Hepatocyte (in vitro differentiated cells): ENCODE measurements around the gene RIPPLY2. TPM values are rescaled to one million over a fixed set of nuclear protein-coding genes. Genes with fewer than 3 reads are reported as not detected.

Experiments used
- DNase-seq: peaks from one replicate; pipeline ENCODE4 v3.0.0-alpha.2; 2016; ENCODE audit warnings: low spot score
- H2AFZ ChIP-seq: fragments of 200-600 bp; sonication (generic); 2 replicates; pipeline ENCODE4 v1.6.0; 2016; ENCODE audit warnings: antibody characterized with exemption, mild to moderate bottlenecking
- H3K27ac ChIP-seq: fragments of 200-600 bp; sonication (generic); 2 replicates; pipeline ENCODE4 v1.5.1; 2016; ENCODE audit warnings: mild to moderate bottlenecking
- H3K27me3 ChIP-seq: fragments of 200-600 bp; sonication (generic); 2 replicates; pipeline ENCODE4 v1.6.1; 2016
- H3K36me3 ChIP-seq: fragments of 200-600 bp; sonication (generic); replicated peaks from 2 replicates; pipeline ENCODE4 v1.5.1; 2016; ENCODE audit warnings: low read depth; ENCODE audit not compliant: insufficient read depth
- H3K4me1 ChIP-seq: fragments of 200-600 bp; sonication (generic); 2 replicates; pipeline ENCODE4 v1.5.1; 2016; ENCODE audit warnings: mild to moderate bottlenecking, moderate library complexity; ENCODE audit not compliant: insufficient read depth
- H3K4me2 ChIP-seq: fragments of 200-600 bp; sonication (generic); 2 replicates; pipeline ENCODE4 v1.6.0; 2016
- H3K4me3 ChIP-seq: fragments of 200-600 bp; sonication (generic); 2 replicates; pipeline ENCODE4 v1.5.1; 2016; ENCODE audit warnings: mild to moderate bottlenecking
- H3K79me2 ChIP-seq: fragments of 200-600 bp; sonication (generic); 2 replicates; pipeline ENCODE4 v1.6.0; 2017; ENCODE audit warnings: mild to moderate bottlenecking
- H3K9me2 ChIP-seq: fragments of 200-600 bp; sonication (generic); replicated peaks from 2 replicates; pipeline ENCODE4 v1.6.0; 2017; ENCODE audit warnings: mild to moderate bottlenecking; ENCODE audit not compliant: insufficient read depth
- H3K9me3 ChIP-seq: fragments of 200-600 bp; sonication (generic); 2 replicates; pipeline ENCODE4 v1.5.1; 2016; ENCODE audit warnings: low read depth, mild to moderate bottlenecking
- H4K20me1 ChIP-seq: fragments of 200-600 bp; sonication (generic); 2 replicates; pipeline ENCODE4 v1.6.0; 2016; ENCODE audit warnings: mild to moderate bottlenecking; ENCODE audit not compliant: insufficient read depth, poor library complexity, severe bottlenecking
- EZH2 ChIP-seq: fragments of 200-600 bp; sonication (generic); IDR thresholded peaks from 2 replicates; pipeline ENCODE4 v1.6.1; 2016; ENCODE audit warnings: antibody characterized with exemption, mild to moderate bottlenecking, borderline replicate concordance
- EZH2phosphoT487 ChIP-seq: fragments of 200-600 bp; sonication (generic); IDR thresholded peaks from one replicate; pipeline ENCODE4 v1.6.1; 2018; ENCODE audit warnings: antibody characterized with exemption, mild to moderate bottlenecking, low read depth, moderate library complexity; ENCODE audit not compliant: unreplicated experiment, severe bottlenecking
- WGBS: methylation state at CpG from one replicate; pipeline ENCODE4 v1.1.6; 2016; ENCODE audit warnings: low lambda C conversion rate; ENCODE audit errors: missing lambda C conversion rate; 5-methylcytosine and 5-hydroxymethylcytosine counted together
- polyA plus RNA-seq: library from polyadenylated mRNA; unstranded; fragments of >200 nt; fragmentation: Nextera tagmentation; extraction: Ambion mirVana; gene quantifications from 2 replicates; pipeline ENCODE4 v1.2.1, GENCODE V29; 2016
- total RNA-seq: library from RNA; depleted of rRNA; stranded (reverse); fragments of >200 nt; gene quantifications from 2 replicates; pipeline ENCODE4 v1.2.3, GENCODE V29; 2014
- TF ChIP-seq, protein P1 (sequence below): fragments of 200-600 bp; sonication (generic); IDR thresholded peaks from 2 replicates; pipeline ENCODE4 v1.5.1; 2016; ENCODE audit warnings: antibody characterized with exemption, mild to moderate bottlenecking; ENCODE audit not compliant: poor library complexity

Gene RIPPLY2
- total and polyA plus RNA-seq, 2 experiments from 2014 or later = not detected

DNA sequence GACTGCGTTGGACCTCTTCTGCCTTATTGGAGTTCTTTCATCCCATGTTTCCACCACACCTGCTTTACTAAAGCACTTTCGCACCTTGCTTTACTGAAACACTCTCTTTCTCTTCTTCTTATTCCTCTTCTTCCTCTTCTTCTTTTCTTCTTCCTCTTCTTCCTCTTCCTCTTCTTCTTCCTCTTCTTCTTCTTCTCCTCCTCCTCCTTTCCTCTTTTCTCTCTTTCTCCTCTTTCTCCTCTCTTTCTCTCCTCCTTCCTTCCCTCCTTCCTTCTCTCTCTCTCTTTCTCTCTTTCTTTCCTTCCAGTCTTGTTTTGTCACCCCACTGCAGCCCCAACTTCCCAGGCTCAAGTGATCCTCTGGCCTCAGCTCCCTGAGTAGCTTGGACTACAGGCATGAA, 4.0 kb upstream of the RIPPLY2 start:
- H3K27ac ChIP-seq = no peak overlapping the region
- 79% methylated on average over 2 of the region's 2 CpGs for WGBS

DNA sequence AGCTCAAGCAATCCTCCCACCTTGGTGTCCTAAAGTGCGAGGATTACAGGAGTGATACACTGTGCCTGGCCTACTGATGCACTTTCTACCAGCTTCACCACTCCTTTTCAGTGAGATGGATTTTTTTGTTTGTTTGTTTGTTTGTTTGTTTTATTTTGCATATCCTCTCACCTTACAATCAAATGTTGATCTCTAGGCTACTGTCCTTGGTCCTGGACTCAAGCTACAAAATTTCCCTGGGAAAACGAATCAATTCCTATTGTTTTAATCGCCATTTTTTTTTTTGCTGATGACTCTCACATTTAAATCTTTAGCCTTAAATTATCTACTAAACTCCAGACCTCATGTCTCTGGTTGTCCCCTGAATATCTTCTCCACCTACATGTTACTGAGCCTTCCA, 3.5 kb upstream of the RIPPLY2 start:
- Histone ChIP-seq H3K36me3 (no peaks in the 10 kb centered on the region), H4K20me1 (no peaks in the 10 kb centered on the region), H3K4me3 (no peak overlapping the region), H3K9me3 (no peaks in the 10 kb centered on the region), H3K9me2 (no peaks in the 10 kb centered on the region), H3K4me2 (no peak overlapping the region), H3K79me2 (no peaks in the 10 kb centered on the region), H3K4me1 (peaks cover 5% of the 10 kb centered on the region), H3K27ac (no peak overlapping the region), H3K27me3 (peaks cover 45% of the 10 kb centered on the region), H2AFZ (no peak overlapping the region)
- TF ChIP-seq, protein P1, sequence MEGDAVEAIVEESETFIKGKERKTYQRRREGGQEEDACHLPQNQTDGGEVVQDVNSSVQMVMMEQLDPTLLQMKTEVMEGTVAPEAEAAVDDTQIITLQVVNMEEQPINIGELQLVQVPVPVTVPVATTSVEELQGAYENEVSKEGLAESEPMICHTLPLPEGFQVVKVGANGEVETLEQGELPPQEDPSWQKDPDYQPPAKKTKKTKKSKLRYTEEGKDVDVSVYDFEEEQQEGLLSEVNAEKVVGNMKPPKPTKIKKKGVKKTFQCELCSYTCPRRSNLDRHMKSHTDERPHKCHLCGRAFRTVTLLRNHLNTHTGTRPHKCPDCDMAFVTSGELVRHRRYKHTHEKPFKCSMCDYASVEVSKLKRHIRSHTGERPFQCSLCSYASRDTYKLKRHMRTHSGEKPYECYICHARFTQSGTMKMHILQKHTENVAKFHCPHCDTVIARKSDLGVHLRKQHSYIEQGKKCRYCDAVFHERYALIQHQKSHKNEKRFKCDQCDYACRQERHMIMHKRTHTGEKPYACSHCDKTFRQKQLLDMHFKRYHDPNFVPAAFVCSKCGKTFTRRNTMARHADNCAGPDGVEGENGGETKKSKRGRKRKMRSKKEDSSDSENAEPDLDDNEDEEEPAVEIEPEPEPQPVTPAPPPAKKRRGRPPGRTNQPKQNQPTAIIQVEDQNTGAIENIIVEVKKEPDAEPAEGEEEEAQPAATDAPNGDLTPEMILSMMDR = no peak
- TF ChIP-seq EZH2phosphoT487 (no peak), EZH2 (no peak)
- WGBS = 76% methylated on average over 3 of the region's 3 CpGs
- DNase-seq = no peak

More for the DNA sequence above, 4.0 kb upstream of the RIPPLY2 start:
- no peaks in the 10 kb centered on the region for H3K9me2 ChIP-seq
- H3K4me1 ChIP-seq = peaks cover 5% of the 10 kb centered on the region
- peaks cover 40% of the 10 kb centered on the region for H3K27me3 ChIP-seq
- H3K4me2 ChIP-seq = no peak overlapping the region
- no peak overlapping the region for H2AFZ ChIP-seq
- H3K4me3 ChIP-seq = no peak overlapping the region
- H3K36me3 ChIP-seq = no peaks in the 10 kb centered on the region
- H4K20me1 ChIP-seq = no peaks in the 10 kb centered on the region
- TF ChIP-seq EZH2 (no peak), EZH2phosphoT487 (no peak)
- TF ChIP-seq, protein P1 = no peak
- no peaks in the 10 kb centered on the region for H3K79me2 ChIP-seq
- H3K9me3 ChIP-seq = no peaks in the 10 kb centered on the region
- no peak for DNase-seq

DNA sequence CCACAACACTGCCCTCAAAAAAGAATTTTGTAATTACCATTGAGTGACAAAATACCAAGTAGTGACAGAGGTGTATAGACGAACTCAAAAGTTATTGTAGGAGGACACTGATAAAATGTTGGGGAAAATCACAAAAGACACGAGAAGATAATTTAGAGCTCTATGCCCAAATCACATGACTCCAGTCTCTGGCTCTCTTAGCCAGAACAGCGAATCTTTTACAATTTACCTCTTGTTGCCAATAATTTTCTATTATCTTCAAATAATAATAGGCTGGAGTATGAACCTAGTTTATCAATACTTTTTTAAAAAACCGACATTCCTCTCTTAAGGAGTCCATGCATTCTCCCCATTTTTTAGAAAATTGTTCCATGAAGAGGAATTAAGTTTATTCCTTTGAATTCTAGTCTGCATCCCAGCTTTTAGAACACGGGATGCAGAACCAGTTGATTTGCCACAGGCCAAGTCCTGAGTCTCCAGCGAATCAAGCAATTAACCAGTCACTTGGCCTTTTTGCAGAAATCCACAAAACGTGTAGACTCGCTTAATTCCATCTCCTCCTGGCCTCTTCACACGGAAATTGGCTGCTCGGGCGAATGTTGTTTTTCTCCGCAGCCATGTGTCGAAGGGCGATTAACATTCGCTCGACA, 507 bp upstream of the RIPPLY2 start:
- TF ChIP-seq EZH2 = peak; percentile 55
- TF ChIP-seq, protein P1 = no peak
- no peak for DNase-seq

More for the DNA sequence above, 507 bp upstream of the RIPPLY2 start:
- Histone ChIP-seq H3K4me3 (peak overlapping the region; percentile 24), H3K9me3 (no peaks in the 10 kb centered on the region), H3K4me1 (peaks cover 5% of the 10 kb centered on the region), H3K4me2 (peak overlapping the region; percentile 89), H3K9me2 (no peaks in the 10 kb centered on the region), H3K36me3 (no peaks in the 10 kb centered on the region), H3K27me3 (peaks cover 60% of the 10 kb centered on the region), H4K20me1 (no peaks in the 10 kb centered on the region), H2AFZ (peak overlapping the region; percentile 72), H3K79me2 (no peaks in the 10 kb centered on the region), H3K27ac (no peak overlapping the region)
- WGBS = 20% methylated on average over 16 of the region's 16 CpGs
